Peyer's patch (tissue), 4 donors: ENCODE results near the gene RAMP2. TPM values are rescaled to one million over a fixed set of nuclear protein-coding genes. Genes with fewer than 3 reads are reported as not detected.

ENCODE experiments used
- DNase-seq, 3 donors: peaks; one replicate each; pipeline ENCODE4 v3.0.0-alpha.2; 2017 to 2019
- H3K27ac ChIP-seq, 4 donors: fragments of 200-600 bp; sonication (generic); one replicate each; pipeline ENCODE4 v1.5.1; 2016 to 2019
- H3K27me3 ChIP-seq, 2 donors: fragments of 200-600 bp; sonication (generic); one replicate each; pipeline ENCODE4 v1.5.1; 2019
- H3K36me3 ChIP-seq, 3 donors: fragments of 200-600 bp; sonication (generic); one replicate each; pipeline ENCODE4 v1.5.1; 2016 to 2019
- H3K4me1 ChIP-seq, 4 donors: fragments of 200-600 bp; sonication (generic); one replicate each; pipeline ENCODE4 v1.5.1; 2016 to 2019
- H3K4me3 ChIP-seq, 4 donors: fragments of 200-600 bp; sonication (generic); 1 replicate in 3 of 4; 2 replicates in 1 of 4; pipeline ENCODE4 v1.5.1; 2016 to 2019; ENCODE audit warnings: mild to moderate bottlenecking in 1 of 4
- H3K9me3 ChIP-seq, 4 donors: fragments of 200-600 bp; sonication (generic); one replicate each; pipeline ENCODE4 v1.5.1; 2016 to 2019; ENCODE audit warnings: mild to moderate bottlenecking in 1 of 4
- POLR2A ChIP-seq, 2 donors: fragments of 450-650 bp; IDR thresholded peaks; one replicate each; pipeline ENCODE4 v1.5.1; 2017; ENCODE audit warnings: antibody characterized with exemption in 2 of 2, mild to moderate bottlenecking in 2 of 2, moderate library complexity in 2 of 2
- total RNA-seq, 4 donors: library from RNA; depleted of rRNA; stranded (reverse); fragments of >200 nt; gene quantifications; one replicate each; pipeline ENCODE4 v1.1.0, GENCODE V29; 2016
- TF ChIP-seq, protein P1 (sequence below), 6 experiments: fragments of 450-650 bp in 4 of 6; fragments of 200-600 bp in 2 of 6; sonication (generic) in 1 of 6; IDR thresholded peaks; one replicate each; pipeline ENCODE4 v1.5.1; 2017 to 2019; ENCODE audit warnings: antibody characterized with exemption in 6 of 6, mild to moderate bottlenecking in 3 of 6, moderate library complexity in 1 of 6

RAMP2 gene
- total RNA-seq, 4 donors from 2014 or later = 2.3 to 9.9 (median 4.3) TPM

DNA sequence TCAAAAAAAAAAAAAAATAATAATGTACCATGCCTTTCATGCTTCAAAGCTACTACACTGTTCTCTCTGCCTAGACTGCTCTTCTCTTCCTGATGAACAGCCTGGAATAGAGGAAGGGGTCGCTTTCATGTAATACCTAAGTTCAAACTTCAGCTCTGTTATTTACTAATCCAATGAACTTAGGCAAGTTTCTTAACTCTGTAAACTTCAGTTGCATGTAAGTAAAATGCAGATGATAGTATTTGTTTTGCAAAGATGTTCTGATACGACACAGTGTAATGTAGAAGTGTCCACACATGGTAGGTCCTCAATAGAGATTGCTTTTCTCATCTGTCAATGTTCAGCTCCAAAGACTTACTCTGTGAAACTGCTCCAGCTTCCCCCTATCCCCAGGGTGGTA lies 30.9 kb downstream of the RAMP2 start:
- Histone ChIP-seq H3K36me3 (peaks cover 0 to 5% (median 0%) of the 10 kb centered on the region in 3 donors), H3K27ac (no peak overlapping the region), H3K4me3 (no peak overlapping the region), H3K27me3 (no peaks in the 10 kb centered on the region), H3K4me1 (peaks cover 0 to 14% (median 0%) of the 10 kb centered on the region in 4 donors), H3K9me3 (no peaks in the 10 kb centered on the region)
- no peak for TF ChIP-seq POLR2A (IDR thresholded peaks at IDR 0.05)
- TF ChIP-seq, protein P1, sequence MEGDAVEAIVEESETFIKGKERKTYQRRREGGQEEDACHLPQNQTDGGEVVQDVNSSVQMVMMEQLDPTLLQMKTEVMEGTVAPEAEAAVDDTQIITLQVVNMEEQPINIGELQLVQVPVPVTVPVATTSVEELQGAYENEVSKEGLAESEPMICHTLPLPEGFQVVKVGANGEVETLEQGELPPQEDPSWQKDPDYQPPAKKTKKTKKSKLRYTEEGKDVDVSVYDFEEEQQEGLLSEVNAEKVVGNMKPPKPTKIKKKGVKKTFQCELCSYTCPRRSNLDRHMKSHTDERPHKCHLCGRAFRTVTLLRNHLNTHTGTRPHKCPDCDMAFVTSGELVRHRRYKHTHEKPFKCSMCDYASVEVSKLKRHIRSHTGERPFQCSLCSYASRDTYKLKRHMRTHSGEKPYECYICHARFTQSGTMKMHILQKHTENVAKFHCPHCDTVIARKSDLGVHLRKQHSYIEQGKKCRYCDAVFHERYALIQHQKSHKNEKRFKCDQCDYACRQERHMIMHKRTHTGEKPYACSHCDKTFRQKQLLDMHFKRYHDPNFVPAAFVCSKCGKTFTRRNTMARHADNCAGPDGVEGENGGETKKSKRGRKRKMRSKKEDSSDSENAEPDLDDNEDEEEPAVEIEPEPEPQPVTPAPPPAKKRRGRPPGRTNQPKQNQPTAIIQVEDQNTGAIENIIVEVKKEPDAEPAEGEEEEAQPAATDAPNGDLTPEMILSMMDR (IDR thresholded peaks at IDR 0.05) = no peak
- DNase-seq = no peak

DNA sequence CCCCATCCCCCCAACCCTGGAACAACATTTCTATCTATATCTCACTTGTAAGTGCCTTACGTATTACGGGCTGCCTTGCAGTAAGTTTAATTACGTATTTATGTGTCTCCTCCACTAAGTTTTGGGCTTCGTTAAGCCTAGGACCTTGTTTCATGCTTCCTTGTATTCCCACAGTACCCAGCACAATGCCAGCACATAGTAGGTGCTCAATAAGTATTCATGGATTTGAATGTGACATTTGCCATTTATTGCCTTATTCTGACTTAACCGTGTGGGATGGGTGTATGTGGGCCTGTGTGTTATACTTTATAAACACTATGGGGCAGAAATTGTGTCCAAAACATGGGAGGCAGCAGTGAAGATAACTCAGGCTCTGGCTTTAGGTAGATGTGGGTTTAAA lies 31.5 kb downstream of the RAMP2 start:
- H3K36me3 ChIP-seq = peaks cover 0 to 5% (median 0%) of the 10 kb centered on the region in 3 donors
- no peak overlapping the region for H3K4me3 ChIP-seq
- H3K4me1 ChIP-seq = peaks cover 0 to 20% (median 0%) of the 10 kb centered on the region in 4 donors
- DNase-seq = no peak
- no peaks in the 10 kb centered on the region for H3K9me3 ChIP-seq
- no peak for TF ChIP-seq POLR2A (IDR thresholded peaks at IDR 0.05)
- TF ChIP-seq, protein P1 (IDR thresholded peaks at IDR 0.05) = no peak
- H3K27ac ChIP-seq = no peak overlapping the region
- no peaks in the 10 kb centered on the region for H3K27me3 ChIP-seq

DNA sequence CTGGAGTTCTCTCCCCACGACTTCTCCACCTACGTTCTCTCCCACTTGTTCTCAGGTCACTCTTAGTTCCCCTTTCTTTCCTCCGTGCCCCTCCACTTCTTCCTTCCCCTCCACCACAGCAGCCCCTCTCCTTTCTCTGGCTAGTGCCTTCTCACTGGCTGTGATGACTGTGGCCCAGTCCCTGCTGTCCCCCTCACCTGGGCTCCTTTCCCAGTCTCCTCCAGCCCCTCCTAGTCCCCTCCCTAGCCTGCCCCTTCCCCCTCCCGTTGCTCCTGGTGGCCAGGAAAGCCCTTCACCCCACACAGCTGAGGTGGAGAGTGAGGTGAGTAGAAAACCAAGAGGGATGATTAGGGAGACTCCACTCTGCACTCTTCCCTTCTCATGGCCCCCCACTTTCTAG lies 34.0 kb downstream of the RAMP2 start:
- DNase-seq = no peak
- H3K4me1 ChIP-seq = peaks cover 0 to 29% (median 2%) of the 10 kb centered on the region in 4 donors
- H3K27ac ChIP-seq = no peak overlapping the region
- no peak overlapping the region for H3K4me3 ChIP-seq
- peaks cover 0 to 5% (median 0%) of the 10 kb centered on the region in 3 donors for H3K36me3 ChIP-seq
- no peaks in the 10 kb centered on the region for H3K27me3 ChIP-seq
- H3K9me3 ChIP-seq = no peaks in the 10 kb centered on the region
- TF ChIP-seq, protein P1 (IDR thresholded peaks at IDR 0.05) = no peak
- TF ChIP-seq POLR2A (IDR thresholded peaks at IDR 0.05) = no peak

DNA sequence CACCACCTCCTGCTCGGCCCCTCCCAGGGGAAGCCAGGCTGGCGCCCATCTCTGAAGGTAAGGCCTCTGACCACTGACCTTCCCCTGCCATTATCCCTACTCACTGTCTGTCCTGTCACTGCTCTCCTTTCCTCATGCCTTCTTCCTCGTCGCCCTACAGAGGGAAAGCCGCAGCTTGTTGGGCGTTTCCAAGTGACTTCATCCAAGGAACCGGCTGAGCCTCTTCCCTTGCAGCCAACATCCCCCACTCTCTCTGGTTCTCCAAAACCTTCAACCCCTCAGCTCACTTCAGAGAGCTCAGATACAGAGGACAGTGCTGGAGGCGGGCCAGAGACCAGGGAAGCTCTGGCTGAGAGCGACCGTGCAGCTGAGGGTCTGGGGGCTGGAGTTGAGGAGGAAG lies 34.4 kb downstream of the RAMP2 start:
- H3K27me3 ChIP-seq = no peaks in the 10 kb centered on the region
- no peak overlapping the region for H3K27ac ChIP-seq
- H3K36me3 ChIP-seq = peaks cover 0 to 5% (median 0%) of the 10 kb centered on the region in 3 donors
- DNase-seq = peak in 1 of 3 donors; percentile 46
- TF ChIP-seq, protein P1 (IDR thresholded peaks at IDR 0.05) = no peak
- TF ChIP-seq POLR2A (IDR thresholded peaks at IDR 0.05) = no peak
- H3K9me3 ChIP-seq = no peaks in the 10 kb centered on the region
- H3K4me1 ChIP-seq = peaks cover 0 to 29% (median 2%) of the 10 kb centered on the region in 4 donors
- no peak overlapping the region for H3K4me3 ChIP-seq

DNA sequence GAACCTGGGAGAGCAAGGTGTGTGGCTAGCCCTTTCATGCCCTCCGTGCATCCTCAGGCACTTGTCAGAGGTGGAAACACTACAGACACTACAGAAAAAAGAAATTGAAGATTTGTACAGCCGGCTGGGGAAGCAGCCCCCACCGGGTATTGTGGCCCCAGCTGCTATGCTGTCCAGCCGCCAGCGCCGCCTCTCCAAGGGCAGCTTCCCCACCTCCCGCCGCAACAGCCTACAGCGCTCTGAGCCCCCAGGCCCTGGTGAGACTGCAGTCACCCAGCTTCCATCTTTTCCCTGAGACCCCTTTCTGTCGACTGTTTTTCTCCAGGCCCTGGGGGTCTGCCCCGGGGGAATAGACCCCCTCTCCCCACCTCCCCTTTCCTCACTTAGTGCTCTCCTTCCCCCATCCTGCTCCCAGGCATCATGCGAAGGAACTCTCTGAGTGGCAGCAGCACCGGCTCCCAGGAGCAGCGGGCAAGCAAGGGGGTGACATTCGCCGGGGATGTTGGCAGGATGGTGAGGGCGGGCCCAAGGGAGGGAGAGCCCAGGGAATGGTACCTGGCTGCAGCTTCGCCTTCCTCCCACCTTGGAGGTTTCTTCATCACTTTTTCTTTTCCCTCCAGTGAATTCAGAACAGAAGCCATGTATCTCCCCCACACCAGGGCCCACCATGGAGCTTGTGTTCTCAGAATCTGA lies 35.2 kb downstream of the RAMP2 start:
- no peak overlapping the region for H3K4me3 ChIP-seq
- no peaks in the 10 kb centered on the region for H3K27me3 ChIP-seq
- peak overlapping the region in 2 of 4 donors; percentile 83 to 93 for H3K27ac ChIP-seq
- peak in 2 of 3 donors; percentile 38 to 40 for DNase-seq
- peaks cover 0 to 29% (median 2%) of the 10 kb centered on the region in 4 donors for H3K4me1 ChIP-seq
- peaks cover 0 to 5% (median 0%) of the 10 kb centered on the region in 3 donors for H3K36me3 ChIP-seq
- H3K9me3 ChIP-seq = no peaks in the 10 kb centered on the region
- TF ChIP-seq POLR2A (IDR thresholded peaks at IDR 0.05) = no peak
- TF ChIP-seq, protein P1 (IDR thresholded peaks at IDR 0.05) = no peak
